Measurements from ENCODE around the gene TBX19.

TBX19 gene

DNA sequence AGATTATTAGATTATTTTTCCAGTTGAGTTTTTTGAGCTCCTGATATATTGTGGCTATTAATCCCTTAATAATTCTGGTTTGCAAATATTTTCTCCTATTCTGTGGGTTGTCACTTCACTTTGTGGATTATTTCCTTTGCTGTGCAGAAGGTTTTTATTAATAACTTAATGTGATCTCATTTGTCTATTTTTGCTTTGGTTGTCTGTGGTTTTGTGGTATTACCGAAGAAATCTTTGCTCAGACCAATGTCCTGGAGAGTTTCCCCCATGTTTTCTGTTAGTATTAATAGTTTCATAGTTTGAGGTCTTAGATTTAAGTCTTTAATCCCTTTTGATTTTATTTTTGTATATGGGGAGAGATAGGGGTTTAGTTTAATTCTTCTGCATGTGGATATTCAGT is 7.1 kb upstream of the TBX19 start:
- ChIA-PET POLR2A (no interaction called here), CTCF (no interaction called here)
- no CpG with 5 or more reads among the region's 1 CpG for WGBS (ENCODE audit: insufficient coverage)
- no peaks in the 10 kb centered on the region for H3K4me1 ChIP-seq (ENCODE audit: control extremely low read depth in 1 of 4, control insufficient read depth in 4 of 4, insufficient read depth in 4 of 4, low read length in 3 of 4)
- peaks cover under 1 to 18% (median 3%) of the 10 kb centered on the region in 5 experiments for H3K9me3 ChIP-seq (ENCODE audit: control extremely low read depth in 1 of 5, control insufficient read depth in 4 of 5, insufficient read depth in 2 of 5, low read depth in 1 of 5, low read length in 4 of 5)
- no peak overlapping the region for H3K4me3 ChIP-seq (ENCODE audit: control insufficient read depth in 1 of 7, extremely low read depth in 1 of 7, insufficient read depth in 4 of 7, low read depth in 2 of 7, low read length in 6 of 7)
- DNase-seq: no peak
- no peaks in the 10 kb centered on the region for H3K27me3 ChIP-seq (replicated peaks in 2 of 5; ENCODE audit: control insufficient read depth in 4 of 5, insufficient read depth in 5 of 5, low read length in 4 of 5)
- no peak overlapping the region for H3K27ac ChIP-seq (ENCODE audit: insufficient read depth in 1 of 2, low read depth in 1 of 2, low read length in 2 of 2, poor library complexity in 1 of 2, severe bottlenecking in 2 of 2)
- H3K36me3 ChIP-seq (ENCODE audit: control insufficient read depth in 4 of 4, insufficient read depth in 4 of 4, low read length in 3 of 4): peaks cover 0 to 2% (median 0%) of the 10 kb centered on the region in 4 experiments

GRCh38 chr1:168279253-168279652 is 1.4 kb upstream of the TBX19 start:
- Histone ChIP-seq H3K36me3 (ENCODE audit: control insufficient read depth in 4 of 4, insufficient read depth in 4 of 4, low read length in 3 of 4) (no peaks in the 10 kb centered on the region), H3K27me3 (replicated peaks in 2 of 5; ENCODE audit: control insufficient read depth in 4 of 5, insufficient read depth in 5 of 5, low read length in 4 of 5) (no peaks in the 10 kb centered on the region), H3K4me1 (ENCODE audit: control extremely low read depth in 1 of 4, control insufficient read depth in 4 of 4, insufficient read depth in 4 of 4, low read length in 3 of 4) (no peaks in the 10 kb centered on the region), H3K9me3 (ENCODE audit: control extremely low read depth in 1 of 5, control insufficient read depth in 4 of 5, insufficient read depth in 2 of 5, low read depth in 1 of 5, low read length in 4 of 5) (peaks cover 0 to 10% (median 3%) of the 10 kb centered on the region in 5 experiments), H3K27ac (ENCODE audit: insufficient read depth in 1 of 2, low read depth in 1 of 2, low read length in 2 of 2, poor library complexity in 1 of 2, severe bottlenecking in 2 of 2) (no peak overlapping the region), H3K4me3 (ENCODE audit: control insufficient read depth in 1 of 7, extremely low read depth in 1 of 7, insufficient read depth in 4 of 7, low read depth in 2 of 7, low read length in 6 of 7) (no peak overlapping the region)
- WGBS (ENCODE audit: insufficient coverage): 89% methylated on average over 1 of the region's 1 CpG
- ChIA-PET CTCF (no interaction called here), POLR2A (no interaction called here)
- no peak for DNase-seq

- WGBS (ENCODE audit: insufficient coverage): 94% methylated on average over 6 of the region's 11 CpGs
- H3K4me3 ChIP-seq (ENCODE audit: control insufficient read depth in 1 of 7, extremely low read depth in 1 of 7, insufficient read depth in 4 of 7, low read depth in 2 of 7, low read length in 6 of 7): no peak overlapping the region
- peak; percentile 30 to 76 (median 43) for DNase-seq
- CTCF ChIA-PET: no interaction called here
- H3K9me3 ChIP-seq (ENCODE audit: control extremely low read depth in 1 of 5, control insufficient read depth in 4 of 5, insufficient read depth in 2 of 5, low read depth in 1 of 5, low read length in 4 of 5): peaks cover 0 to 4% (median 0%) of the 10 kb centered on the region in 5 experiments
- H3K4me1 ChIP-seq (ENCODE audit: control extremely low read depth in 1 of 4, control insufficient read depth in 4 of 4, insufficient read depth in 4 of 4, low read length in 3 of 4): no peaks in the 10 kb centered on the region
- H3K27me3 ChIP-seq (replicated peaks in 2 of 5; ENCODE audit: control insufficient read depth in 4 of 5, insufficient read depth in 5 of 5, low read length in 4 of 5): no peaks in the 10 kb centered on the region
- POLR2A ChIA-PET: no interaction called here
- no peak overlapping the region for H3K27ac ChIP-seq (ENCODE audit: insufficient read depth in 1 of 2, low read depth in 1 of 2, low read length in 2 of 2, poor library complexity in 1 of 2, severe bottlenecking in 2 of 2)
- H3K36me3 ChIP-seq (ENCODE audit: control insufficient read depth in 4 of 4, insufficient read depth in 4 of 4, low read length in 3 of 4): no peaks in the 10 kb centered on the region
These were observed 1.1 kb downstream of the TBX19 start for GRCh38 chr1:168281603-168282325.

DNA sequence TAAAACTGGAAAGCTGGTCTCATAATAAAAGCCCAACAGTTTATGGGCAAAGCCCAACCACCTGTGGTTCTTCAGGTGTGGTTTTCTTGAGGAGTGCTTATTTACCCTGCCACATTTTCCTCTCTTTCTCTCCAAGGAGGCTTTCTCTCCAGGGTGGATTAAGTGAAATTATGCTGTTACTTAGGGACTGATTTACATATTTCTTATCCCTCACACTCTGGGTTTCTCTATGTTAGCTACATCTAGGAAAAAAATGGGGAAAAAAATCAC is 4.8 kb downstream of the TBX19 start:
- no peaks in the 10 kb centered on the region for H3K27me3 ChIP-seq (replicated peaks in 2 of 5; ENCODE audit: control insufficient read depth in 4 of 5, insufficient read depth in 5 of 5, low read length in 4 of 5)
- no peak overlapping the region for H3K27ac ChIP-seq (ENCODE audit: insufficient read depth in 1 of 2, low read depth in 1 of 2, low read length in 2 of 2, poor library complexity in 1 of 2, severe bottlenecking in 2 of 2)
- no peaks in the 10 kb centered on the region for H3K9me3 ChIP-seq (ENCODE audit: control extremely low read depth in 1 of 5, control insufficient read depth in 4 of 5, insufficient read depth in 2 of 5, low read depth in 1 of 5, low read length in 4 of 5)
- ChIA-PET CTCF (no interaction called here), POLR2A (interaction anchor here (0.6 kb wide), 1 partner anchor 340 kb away, joined by 3 read pairs; no protein-coding TSS in a partner anchor)
- DNase-seq: no peak
- no peak overlapping the region for H3K4me3 ChIP-seq (ENCODE audit: control insufficient read depth in 1 of 7, extremely low read depth in 1 of 7, insufficient read depth in 4 of 7, low read depth in 2 of 7, low read length in 6 of 7)
- H3K36me3 ChIP-seq (ENCODE audit: control insufficient read depth in 4 of 4, insufficient read depth in 4 of 4, low read length in 3 of 4): no peaks in the 10 kb centered on the region
- H3K4me1 ChIP-seq (ENCODE audit: control extremely low read depth in 1 of 4, control insufficient read depth in 4 of 4, insufficient read depth in 4 of 4, low read length in 3 of 4): peaks cover 0 to 6% (median 0%) of the 10 kb centered on the region in 4 experiments

- no peak for DNase-seq
- no peak overlapping the region for H3K27ac ChIP-seq (ENCODE audit: insufficient read depth in 1 of 2, low read depth in 1 of 2, low read length in 2 of 2, poor library complexity in 1 of 2, severe bottlenecking in 2 of 2)
- ChIA-PET CTCF (no interaction called here), POLR2A (no interaction called here)
- H3K4me1 ChIP-seq (ENCODE audit: control extremely low read depth in 1 of 4, control insufficient read depth in 4 of 4, insufficient read depth in 4 of 4, low read length in 3 of 4): peaks cover 0 to 6% (median 0%) of the 10 kb centered on the region in 4 experiments
- no peaks in the 10 kb centered on the region for H3K36me3 ChIP-seq (ENCODE audit: control insufficient read depth in 4 of 4, insufficient read depth in 4 of 4, low read length in 3 of 4)
- 90% methylated on average over 2 of the region's 4 CpGs for WGBS (ENCODE audit: insufficient coverage)
- H3K4me3 ChIP-seq (ENCODE audit: control insufficient read depth in 1 of 7, extremely low read depth in 1 of 7, insufficient read depth in 4 of 7, low read depth in 2 of 7, low read length in 6 of 7): no peak overlapping the region
- H3K27me3 ChIP-seq (replicated peaks in 2 of 5; ENCODE audit: control insufficient read depth in 4 of 5, insufficient read depth in 5 of 5, low read length in 4 of 5): no peaks in the 10 kb centered on the region
- no peaks in the 10 kb centered on the region for H3K9me3 ChIP-seq (ENCODE audit: control extremely low read depth in 1 of 5, control insufficient read depth in 4 of 5, insufficient read depth in 2 of 5, low read depth in 1 of 5, low read length in 4 of 5)
These were observed 5.6 kb downstream of the TBX19 start for GRCh38 chr1:168285971-168286927.

DNA sequence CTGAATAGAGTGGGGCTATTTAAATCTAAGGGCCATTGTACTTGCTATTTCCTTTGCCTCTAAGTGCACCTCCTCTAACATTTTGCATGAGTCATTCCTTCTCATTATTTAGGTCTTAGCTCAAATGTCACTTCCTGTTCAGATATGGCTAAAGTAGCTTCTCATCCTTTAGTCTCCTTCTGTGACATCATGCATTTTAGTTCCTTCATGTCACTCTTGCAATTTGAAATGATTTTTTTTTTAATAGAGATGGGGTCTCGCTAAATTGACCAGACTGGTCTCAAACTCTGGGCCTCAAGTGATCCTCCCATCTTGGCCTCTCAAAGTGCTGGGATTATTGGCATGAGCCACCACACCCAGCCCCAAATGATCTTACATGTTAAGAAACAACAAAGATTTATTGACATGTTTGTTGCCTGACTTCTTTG is 6.6 kb downstream of the TBX19 start:
- H3K36me3 ChIP-seq (ENCODE audit: control insufficient read depth in 4 of 4, insufficient read depth in 4 of 4, low read length in 3 of 4): peaks cover 0 to 2% (median 0%) of the 10 kb centered on the region in 4 experiments
- no peaks in the 10 kb centered on the region for H3K27me3 ChIP-seq (replicated peaks in 2 of 5; ENCODE audit: control insufficient read depth in 4 of 5, insufficient read depth in 5 of 5, low read length in 4 of 5)
- H3K4me3 ChIP-seq (ENCODE audit: control insufficient read depth in 1 of 7, extremely low read depth in 1 of 7, insufficient read depth in 4 of 7, low read depth in 2 of 7, low read length in 6 of 7): no peak overlapping the region
- CTCF ChIA-PET: no interaction called here
- no CpG with 5 or more reads among the region's 1 CpG for WGBS (ENCODE audit: insufficient coverage)
- H3K4me1 ChIP-seq (ENCODE audit: control extremely low read depth in 1 of 4, control insufficient read depth in 4 of 4, insufficient read depth in 4 of 4, low read length in 3 of 4): peaks cover 0 to 6% (median 0%) of the 10 kb centered on the region in 4 experiments
- DNase-seq: peak; percentile 14 to 80 (median 53)
- POLR2A ChIA-PET: no interaction called here
- no peak overlapping the region for H3K27ac ChIP-seq (ENCODE audit: insufficient read depth in 1 of 2, low read depth in 1 of 2, low read length in 2 of 2, poor library complexity in 1 of 2, severe bottlenecking in 2 of 2)
- H3K9me3 ChIP-seq (ENCODE audit: control extremely low read depth in 1 of 5, control insufficient read depth in 4 of 5, insufficient read depth in 2 of 5, low read depth in 1 of 5, low read length in 4 of 5): no peaks in the 10 kb centered on the region
